Measurements from ENCODE around the gene PTPRA.
"Not testable (repeated sequence)": the region's sequence is repeated elsewhere in the genome, so short reads cannot be mapped to it uniquely, and the experiment has no call there.

The PTPRA gene

GRCh38 chr20:2889797-2890196 is 16.5 kb downstream of the PTPRA start:
- no peak for DNase-seq (ENCODE audit: low spot score)

GRCh38 chr20:2890742-2891141 is 17.5 kb downstream of the PTPRA start:
- DNase-seq (ENCODE audit: low spot score), result no peak

GRCh38 chr20:2891343-2891742 is 18.1 kb downstream of the PTPRA start:
- no peak for DNase-seq (ENCODE audit: low spot score)

GRCh38 chr20:2892376-2892775 is 19.1 kb downstream of the PTPRA start:
- no peak for DNase-seq (ENCODE audit: low spot score)

GRCh38 chr20:2894221-2894620 is 20.9 kb downstream of the PTPRA start:
- no peak for DNase-seq (ENCODE audit: low spot score)

GRCh38 chr20:2895154-2895553 is 21.9 kb downstream of the PTPRA start:
- not testable (repeated sequence) for DNase-seq (ENCODE audit: low spot score)

GRCh38 chr20:2899243-2899642 is 26.0 kb downstream of the PTPRA start:
- DNase-seq (ENCODE audit: low spot score), result no peak

- no peak for DNase-seq (ENCODE audit: low spot score)
Observed at GRCh38 chr20:2900845-2901592, 27.7 kb downstream of the PTPRA start.

GRCh38 chr20:2902291-2902690 is 29.0 kb downstream of the PTPRA start:
- no peak for DNase-seq (ENCODE audit: low spot score)

GRCh38 chr20:2902818-2903217 is 29.5 kb downstream of the PTPRA start:
- no peak for DNase-seq (ENCODE audit: low spot score)

- DNase-seq (ENCODE audit: low spot score), result no peak
Observed at GRCh38 chr20:2903686-2904085, 30.4 kb downstream of the PTPRA start.

GRCh38 chr20:2907519-2907918 is 34.2 kb downstream of the PTPRA start:
- no peak for DNase-seq (ENCODE audit: low spot score)

GRCh38 chr20:2909953-2910352 is 36.7 kb downstream of the PTPRA start:
- DNase-seq (ENCODE audit: low spot score), result no peak

- no peak for DNase-seq (ENCODE audit: low spot score)
Observed at GRCh38 chr20:2911200-2911599, 37.9 kb downstream of the PTPRA start.

- no peak for DNase-seq (ENCODE audit: low spot score)
Observed at GRCh38 chr20:2914160-2914559, 40.9 kb downstream of the PTPRA start.

- no peak for DNase-seq (ENCODE audit: low spot score)
Observed at GRCh38 chr20:2917266-2917665, 44.0 kb downstream of the PTPRA start.

GRCh38 chr20:2918096-2919049 is 45.1 kb downstream of the PTPRA start:
- no peak for DNase-seq (ENCODE audit: low spot score)

- DNase-seq (ENCODE audit: low spot score), result no peak
Observed at GRCh38 chr20:2919518-2920245, 46.4 kb downstream of the PTPRA start.

GRCh38 chr20:2920473-2920872 is 47.2 kb downstream of the PTPRA start:
- no peak for DNase-seq (ENCODE audit: low spot score)

- DNase-seq (ENCODE audit: low spot score), result no peak
Observed at GRCh38 chr20:2921506-2921905, 48.2 kb downstream of the PTPRA start.

GRCh38 chr20:2922957-2923356 is 49.7 kb downstream of the PTPRA start:
- DNase-seq (ENCODE audit: low spot score), result no peak

GRCh38 chr20:2930538-2930937 is 57.3 kb downstream of the PTPRA start:
- DNase-seq (ENCODE audit: low spot score), result no peak

GRCh38 chr20:2932498-2932897 is 59.2 kb downstream of the PTPRA start:
- DNase-seq (ENCODE audit: low spot score), result no peak
